Esophagus muscularis mucosa (tissue), 4 donors: Measurements from ENCODE around the gene TACR2. TPM values are rescaled to one million over a fixed set of nuclear protein-coding genes. Genes with fewer than 3 reads are reported as not detected.
A peak's percentile ranks its signal among the peaks of the same experiment; 100 is the strongest.

Experiments used
- DNase-seq: peaks from one replicate; pipeline ENCODE4 v3.0.0-alpha.2; 2017; ENCODE audit errors: extremely low spot score
- H3K27ac ChIP-seq, 4 donors: fragments of 200-600 bp; sonication (generic); replicated peaks in 1 of 4; 1 replicate in 3 of 4; 2 replicates in 1 of 4; pipeline ENCODE4 v1.5.1; 2016 to 2019; ENCODE audit warnings: mild to moderate bottlenecking in 1 of 4
- H3K27me3 ChIP-seq, 4 donors: fragments of 200-600 bp; sonication (generic); one replicate each; pipeline versions ENCODE4 v1.5.1 to v1.6.0; 2016 to 2019
- H3K36me3 ChIP-seq, 4 donors: fragments of 200-600 bp; sonication (generic); one replicate each; pipeline ENCODE4 v1.5.1; 2016 to 2019
- H3K4me1 ChIP-seq, 4 donors: fragments of 200-600 bp; sonication (generic); one replicate each; pipeline ENCODE4 v1.5.1; 2016 to 2019
- H3K4me3 ChIP-seq, 4 donors: fragments of 200-600 bp; sonication (generic); 1 replicate in 2 of 4; 2 replicates in 2 of 4; pipeline ENCODE4 v1.5.1; 2016 to 2019; ENCODE audit warnings: mild to moderate bottlenecking in 4 of 4, moderate library complexity in 1 of 4
- H3K9me3 ChIP-seq, 4 donors: fragments of 200-600 bp; sonication (generic); 1 replicate in 3 of 4; 2 replicates in 1 of 4; pipeline ENCODE4 v1.5.1; 2016 to 2019
- CTCF ChIP-seq, 3 experiments: fragments of 200-600 bp in 2 of 3; fragments of 450-650 bp in 1 of 3; sonication (generic) in 2 of 3; IDR thresholded peaks; one replicate each; pipeline ENCODE4 v1.5.1; 2017 to 2019; ENCODE audit warnings: antibody characterized with exemption in 3 of 3, mild to moderate bottlenecking in 2 of 3, moderate library complexity in 1 of 3
- EP300 ChIP-seq: sonication (generic); formaldehyde crosslinking; IDR thresholded peaks from one replicate; pipeline ENCODE4 v1.6.1; 2017; ENCODE audit warnings: antibody characterized with exemption
- POLR2A ChIP-seq: fragments of 450-650 bp; IDR thresholded peaks from one replicate; pipeline ENCODE4 v1.6.1; 2017; ENCODE audit warnings: antibody characterized with exemption, moderate library complexity, mild to moderate bottlenecking, low read depth
- POLR2AphosphoS5 ChIP-seq, 2 donors: sonication (generic); formaldehyde crosslinking; IDR thresholded peaks; one replicate each; pipeline ENCODE4 v1.6.1; 2017; ENCODE audit warnings: antibody characterized with exemption in 2 of 2
- whole genome bisulfite sequencing: methylation state at CpG from one replicate; pipeline ENCODE4 v1.1.5; 2018; 5-methylcytosine and 5-hydroxymethylcytosine counted together
- intact Hi-C: fragments of 100-400 bp; cut with DNase I; formaldehyde crosslinking; loops from one replicate; pipeline ENCODE4 v1.15.1; 2023
- total RNA-seq, 4 donors: library from RNA; depleted of rRNA; stranded (reverse); fragments of >200 nt; gene quantifications; one replicate each; pipeline versions ENCODE4 v1.1.0 to v1.2.1, GENCODE V29; 2016

Gene TACR2
- total RNA-seq, 4 donors from 2014 or later = 51.4 to 72.6 (median 68.1) TPM

DNA sequence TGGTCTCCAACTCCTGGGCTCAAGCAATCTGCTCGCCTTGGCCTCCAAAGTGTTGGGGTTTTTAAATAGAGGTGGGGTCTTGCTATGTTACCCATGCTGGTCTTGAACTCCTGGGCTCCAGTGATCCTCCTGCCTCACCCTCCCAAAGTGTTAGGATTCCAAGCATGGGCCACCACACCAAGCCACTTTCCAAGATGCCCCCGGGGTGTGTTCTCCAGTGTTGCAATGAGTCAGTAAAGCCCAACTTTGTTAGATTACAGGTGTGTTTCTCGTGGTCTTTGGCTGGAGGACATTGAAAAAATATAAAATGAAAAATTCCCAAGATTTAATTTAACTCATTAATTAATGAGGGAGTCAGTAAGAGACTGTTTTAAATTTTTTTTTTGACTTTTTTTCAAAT lies 29.2 kb downstream of the TACR2 start:
- no peak overlapping the region for H3K27ac ChIP-seq
- H3K4me1 ChIP-seq = peaks cover 16 to 40% (median 38%) of the 10 kb centered on the region in 4 donors
- no peaks in the 10 kb centered on the region for H3K9me3 ChIP-seq
- peaks cover 34 to 99% (median 90%) of the 10 kb centered on the region in 4 donors for H3K36me3 ChIP-seq
- no peaks in the 10 kb centered on the region for H3K27me3 ChIP-seq
- intact Hi-C loops = no loop called here
- TF ChIP-seq POLR2AphosphoS5 (IDR thresholded peaks at IDR 0.05) = no peak
- no peak for TF ChIP-seq POLR2A
- no peak for TF ChIP-seq EP300
- no peak for TF ChIP-seq CTCF (IDR thresholded peaks at IDR 0.05)
- no peak overlapping the region for H3K4me3 ChIP-seq
- WGBS = 92% methylated on average over 3 of the region's 3 CpGs
- no peak for DNase-seq

DNA sequence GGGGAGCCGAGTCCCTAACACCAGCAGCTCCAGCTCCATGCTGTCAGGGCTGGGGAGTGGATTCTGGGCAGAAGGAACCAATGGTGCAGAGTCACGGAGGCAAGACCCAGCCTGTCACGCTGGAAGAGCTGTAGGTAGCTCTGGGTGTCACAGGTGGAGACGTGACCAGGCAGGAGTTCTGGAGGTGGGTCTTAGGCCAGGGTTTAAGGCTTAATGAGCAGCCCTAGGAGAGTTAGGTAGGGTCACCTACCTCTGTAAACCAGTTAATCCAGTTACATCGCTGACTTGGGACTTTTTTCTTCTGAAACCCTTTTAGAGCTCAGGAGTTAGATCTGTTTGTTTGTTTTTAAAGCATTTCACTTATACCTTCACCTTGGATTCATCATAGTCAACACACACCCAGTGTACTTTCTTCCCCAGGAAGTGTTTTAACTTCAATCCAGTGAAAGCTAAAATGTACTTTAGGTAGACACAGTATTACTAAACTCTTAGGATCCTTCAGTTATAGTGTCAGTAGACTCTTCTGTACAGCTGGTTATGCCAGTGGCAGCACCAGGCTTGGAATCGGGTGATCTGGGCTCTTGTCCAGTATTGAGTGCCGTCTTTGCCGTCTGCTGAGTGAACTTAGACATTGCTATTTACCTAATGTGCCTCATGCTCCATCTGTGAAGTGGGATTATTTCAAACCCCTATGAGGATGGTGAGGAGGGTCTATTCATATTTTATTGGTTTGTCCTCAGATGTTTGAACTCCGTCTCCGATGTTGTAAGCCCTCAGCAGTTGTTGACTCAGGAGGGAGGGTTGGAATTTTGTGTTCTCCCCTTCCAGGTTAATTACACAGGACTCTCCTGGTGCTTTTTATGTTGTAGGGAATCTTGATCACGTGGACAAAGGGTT lies 31.0 kb downstream of the TACR2 start:
- peaks cover 11 to 33% (median 31%) of the 10 kb centered on the region in 4 donors for H3K4me1 ChIP-seq
- H3K4me3 ChIP-seq = no peak overlapping the region
- 92% methylated on average over 10 of the region's 11 CpGs for WGBS
- no peak for DNase-seq
- peaks cover 46 to 100% (median 93%) of the 10 kb centered on the region in 4 donors for H3K36me3 ChIP-seq
- TF ChIP-seq POLR2A (no peak), POLR2AphosphoS5 (IDR thresholded peaks at IDR 0.05) (no peak), EP300 (no peak), CTCF (IDR thresholded peaks at IDR 0.05) (no peak)
- H3K27me3 ChIP-seq = no peaks in the 10 kb centered on the region
- intact Hi-C loops = no loop called here
- H3K9me3 ChIP-seq = no peaks in the 10 kb centered on the region
- H3K27ac ChIP-seq = no peak overlapping the region

- 93% methylated on average over 10 of the region's 10 CpGs for WGBS
- DNase-seq = no peak
- TF ChIP-seq CTCF (IDR thresholded peaks at IDR 0.05) (no peak), POLR2A (no peak), POLR2AphosphoS5 (IDR thresholded peaks at IDR 0.05) (no peak), EP300 (no peak)
- Histone ChIP-seq H3K4me1 (peaks cover 6 to 21% (median 19%) of the 10 kb centered on the region in 4 donors), H3K36me3 (peaks cover 53 to 100% (median 97%) of the 10 kb centered on the region in 4 donors), H3K4me3 (no peak overlapping the region), H3K27ac (no peak overlapping the region), H3K27me3 (no peaks in the 10 kb centered on the region), H3K9me3 (no peaks in the 10 kb centered on the region)
- intact Hi-C loops = loop anchor here (5.0 kb wide), 1 partner anchor 67 kb away; no protein-coding TSS in a partner anchor
These were observed 32.4 kb downstream of the TACR2 start for GRCh38 chr10:69384320-69384719.

GRCh38 chr10:69383558-69383957 lies 33.2 kb downstream of the TACR2 start:
- no peaks in the 10 kb centered on the region for H3K9me3 ChIP-seq
- H3K27ac ChIP-seq = peak overlapping the region; percentile 7 to 54 (median 33)
- intact Hi-C loops = loop anchor here (5.0 kb wide), 1 partner anchor 66 kb away; no protein-coding TSS in a partner anchor
- TF ChIP-seq POLR2AphosphoS5 (IDR thresholded peaks at IDR 0.05) (peak; percentile 26 to 31), CTCF (IDR thresholded peaks at IDR 0.05) (peak in 1 of 3 experiments; percentile 7), POLR2A (no peak)
- WGBS = 43% methylated on average over 3 of the region's 3 CpGs
- H3K4me3 ChIP-seq = no peak overlapping the region
- no peak for DNase-seq
- H3K4me1 ChIP-seq = peaks cover 9 to 22% (median 18%) of the 10 kb centered on the region in 4 donors
- no peaks in the 10 kb centered on the region for H3K27me3 ChIP-seq
- peaks cover 46 to 100% (median 91%) of the 10 kb centered on the region in 4 donors for H3K36me3 ChIP-seq
